AG04450 (cell line): Measurements from ENCODE around the gene UBE2I. TPM values are rescaled to one million over a fixed set of nuclear protein-coding genes. Genes with fewer than 3 reads are reported as not detected.
"Not testable (repeated sequence)": the region's sequence is repeated elsewhere in the genome, so short reads cannot be mapped to it uniquely, and the experiment has no call there.

ENCODE experiments used
- CTCF ChIA-PET: fragments of 300-600, 350-600 bp; formaldehyde crosslinking; extraction: SDS; loops from one replicate; lab custom pipeline; 2022; ENCODE audit warnings: antibody characterized with exemption, inconsistent platforms; lab: Charles Lee
- POLR2A ChIA-PET: fragments of 350-600 bp; formaldehyde crosslinking; extraction: SDS; loops from one replicate; lab custom pipeline; 2021; ENCODE audit warnings: antibody characterized with exemption, inconsistent platforms; lab: Yijun Ruan, JAX
- DNase-seq: peaks from one replicate; pipeline ENCODE4 v3.0.0-alpha.2; 2011; ENCODE audit warnings: low read depth, low spot score
- H3K27ac ChIP-seq: one replicate; pipeline ENCODE4 v1.5.1; 2012; ENCODE audit warnings: low read depth, low read length, control low read depth
- H3K27me3 ChIP-seq: one replicate; pipeline ENCODE4 v1.6.0; 2012; ENCODE audit warnings: low read length; ENCODE audit not compliant: control insufficient read depth, insufficient read depth
- H3K4me3 ChIP-seq: 2 replicates; pipeline ENCODE4 v1.5.1; 2011; ENCODE audit warnings: mild to moderate bottlenecking, low read depth, low read length, control low read depth
- H3K9me3 ChIP-seq: 2 replicates; pipeline ENCODE4 v1.5.1; 2012; ENCODE audit warnings: low read length; ENCODE audit not compliant: control insufficient read depth, insufficient read depth
- CTCF ChIP-seq: IDR thresholded peaks from 2 replicates; pipeline ENCODE4 v1.5.1; 2011; ENCODE audit warnings: low read depth, low read length, control low read depth, inconsistent platforms
- polyA plus RNA-seq: library from polyadenylated mRNA; depleted of rRNA; stranded (reverse); fragments of >200 nt; gene quantifications from 2 replicates; pipeline ENCODE4 v1.2.3, GENCODE V29; 2011

Gene UBE2I
- polyA plus RNA-seq, 1 experiment: 165 TPM

- POLR2A ChIA-PET: no interaction called here
Observed at GRCh38 chr16:1289477-1289866, 20.0 kb upstream of the UBE2I start.

GRCh38 chr16:1290063-1290501 lies 19.4 kb upstream of the UBE2I start:
- POLR2A ChIA-PET: interaction anchor here (1.1 kb wide), 1 partner anchor 19 kb away, joined by 4 read pairs; no protein-coding TSS in a partner anchor
- Histone ChIP-seq H3K27ac (no peak overlapping the region), H3K9me3 (peaks cover 5% of the 10 kb centered on the region; the same call in 1 of the 2 replicates), H3K4me3 (no peak overlapping the region), H3K27me3 (peaks cover 62% of the 10 kb centered on the region)
- CTCF ChIA-PET: interaction anchor here (1.2 kb wide), 2 partner anchors 10 to 11 kb away, joined by 5 to 6 read pairs; no protein-coding TSS in a partner anchor
- no peak for DNase-seq
- no peak for TF ChIP-seq CTCF

More at GRCh38 chr16:1289477-1289866, 20.0 kb upstream of the UBE2I start:
- CTCF ChIA-PET: no interaction called here
- no peak overlapping the region for H3K27ac ChIP-seq
- no peak overlapping the region for H3K4me3 ChIP-seq
- H3K9me3 ChIP-seq: peaks cover 5% of the 10 kb centered on the region; the same call in 1 of the 2 replicates
- DNase-seq: no peak
- peaks cover 62% of the 10 kb centered on the region for H3K27me3 ChIP-seq
- no peak for TF ChIP-seq CTCF

GRCh38 chr16:1290860-1291575 lies 18.4 kb upstream of the UBE2I start:
- no peak for DNase-seq
- no peak overlapping the region for H3K27ac ChIP-seq
- CTCF ChIA-PET: interaction anchor here (1.2 kb wide), 2 partner anchors 9 to 10 kb away, joined by 5 to 6 read pairs; no protein-coding TSS in a partner anchor
- H3K9me3 ChIP-seq: peaks cover 5% of the 10 kb centered on the region; the same call in 1 of the 2 replicates
- no peak overlapping the region for H3K4me3 ChIP-seq
- peaks cover 57% of the 10 kb centered on the region for H3K27me3 ChIP-seq
- TF ChIP-seq CTCF: no peak
- POLR2A ChIA-PET: interaction anchor here (0.6 to 1.1 kb wide), 2 partner anchors 18 to 1028 kb away, joined by 4 to 8 read pairs; no protein-coding TSS in a partner anchor

- TF ChIP-seq CTCF: no peak
- H3K27ac ChIP-seq: no peak overlapping the region
- POLR2A ChIA-PET: no interaction called here
- H3K27me3 ChIP-seq: peaks cover 53% of the 10 kb centered on the region
- CTCF ChIA-PET: no interaction called here
- no peak for DNase-seq
- H3K9me3 ChIP-seq: peaks cover 5% of the 10 kb centered on the region; the same call in 1 of the 2 replicates
- H3K4me3 ChIP-seq: no peak overlapping the region
Observed at GRCh38 chr16:1291576-1291974, 17.9 kb upstream of the UBE2I start.

DNA sequence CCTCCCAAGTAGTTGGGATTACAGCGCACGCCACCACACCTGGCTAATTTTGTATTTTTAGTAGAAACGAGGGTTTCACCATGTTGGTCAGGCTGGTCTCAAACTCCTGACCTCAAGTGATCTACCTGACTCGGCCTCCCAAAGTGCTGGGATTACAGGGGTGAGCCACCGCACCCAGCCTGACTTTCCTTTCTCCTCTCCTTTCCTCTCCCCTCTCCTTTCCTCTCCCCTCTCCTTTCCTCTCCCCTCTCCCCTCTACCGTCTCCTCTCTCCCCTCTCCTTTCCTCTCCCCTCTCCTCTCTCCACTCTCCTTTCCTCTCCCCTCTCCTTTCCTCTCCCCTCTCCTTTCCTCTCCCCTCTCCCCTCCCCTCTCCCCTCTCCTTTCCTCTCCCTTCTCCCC lies 17.2 kb upstream of the UBE2I start:
- peaks cover 51% of the 10 kb centered on the region for H3K27me3 ChIP-seq
- POLR2A ChIA-PET, DNase-seq, CTCF ChIA-PET, H3K9me3 ChIP-seq, H3K27ac ChIP-seq, H3K4me3 ChIP-seq: not testable (repeated sequence)

DNA sequence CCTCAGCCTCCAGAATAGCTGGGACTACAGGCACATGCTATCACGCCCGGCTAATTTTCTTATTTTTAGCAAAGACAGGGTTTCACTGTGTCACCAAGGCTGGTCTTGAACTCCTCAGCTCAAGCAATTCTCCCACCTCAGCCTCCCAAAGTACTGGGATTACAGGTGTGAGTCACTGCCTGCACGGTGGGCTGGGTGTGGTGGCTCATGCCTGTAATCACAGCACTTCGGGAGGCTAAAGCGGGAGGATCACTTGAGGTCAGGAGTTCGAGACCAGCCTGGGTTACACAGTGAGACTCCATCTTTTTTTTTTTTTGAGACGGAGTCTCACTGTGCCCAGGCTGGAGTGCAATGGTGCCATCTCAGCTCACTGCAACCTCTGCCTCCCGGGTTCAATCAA lies 16.6 kb upstream of the UBE2I start:
- POLR2A ChIA-PET, H3K27ac ChIP-seq, H3K9me3 ChIP-seq, CTCF ChIA-PET, H3K4me3 ChIP-seq, DNase-seq: not testable (repeated sequence)
- H3K27me3 ChIP-seq: peaks cover 45% of the 10 kb centered on the region
